ENCODE data around the gene PFAS.

PFAS gene

GRCh38 chr17:8300627-8301242 is 51.6 kb downstream of the PFAS start:
- peak in 4 of 5 experiments; percentile 27 to 84 (median 51) for DNase-seq

- no peak for DNase-seq
Observed at GRCh38 chr17:8310601-8311123, 61.6 kb downstream of the PFAS start.

GRCh38 chr17:8311131-8311790 is 62.2 kb downstream of the PFAS start:
- no peak for DNase-seq

GRCh38 chr17:8312251-8312650 is 63.2 kb downstream of the PFAS start:
- no peak for DNase-seq

- no peak for DNase-seq
Observed at GRCh38 chr17:8312726-8313600, 63.9 kb downstream of the PFAS start.

GRCh38 chr17:8314797-8315763 is 66.0 kb downstream of the PFAS start:
- no peak for DNase-seq

- no peak for DNase-seq
Observed at GRCh38 chr17:8315764-8316217, 66.7 kb downstream of the PFAS start.

- DNase-seq, result no peak
Observed at GRCh38 chr17:8318010-8318935, 69.2 kb downstream of the PFAS start.
